HepG2 (cell line): ENCODE data around the gene FECH. TPM values are rescaled to one million over a fixed set of nuclear protein-coding genes. Genes with fewer than 3 reads are reported as not detected.

Source experiments
- CCDC6 ChIP-seq: sonication (generic); formaldehyde crosslinking; IDR thresholded peaks from 2 replicates; pipeline ENCODE4 v1.8.1; 2022; ENCODE audit warnings: mild to moderate bottlenecking, missing genetic modification reagents, moderate library complexity
- CENPX ChIP-seq: sonication (generic); formaldehyde crosslinking; IDR thresholded peaks from 2 replicates; pipeline ENCODE4 v1.9.0; 2021; ENCODE audit warnings: mild to moderate bottlenecking, missing genetic modification reagents, moderate library complexity
- ELF1 ChIP-seq: sonication (generic); formaldehyde crosslinking; IDR thresholded peaks from 2 replicates; pipeline ENCODE4 v1.4.0; 2020; ENCODE audit warnings: missing genetic modification reagents
- GPN1 ChIP-seq: sonication (generic); formaldehyde crosslinking; IDR thresholded peaks from 2 replicates; pipeline ENCODE4 v1.5.1; 2020; ENCODE audit warnings: missing genetic modification reagents, borderline replicate concordance
- GTF3A ChIP-seq: sonication (generic); formaldehyde crosslinking; conservative IDR thresholded peaks from 2 replicates; pipeline ENCODE4 v1.4.0; 2020; ENCODE audit warnings: mild to moderate bottlenecking, missing genetic modification reagents
- HNF4A ChIP-seq: sonication (generic); formaldehyde crosslinking; IDR thresholded peaks from 2 replicates; pipeline ENCODE4 v1.4.0; 2020; ENCODE audit warnings: missing genetic modification reagents
- HNF4G ChIP-seq, 2 experiments: sonication (generic) in 1 of 2; formaldehyde crosslinking in 1 of 2; IDR thresholded peaks; 2 replicates each; pipeline versions ENCODE4 v1.4.0 to v1.6.1; 2011 to 2020; ENCODE audit warnings: borderline replicate concordance in 2 of 2, low read depth in 2 of 2, mild to moderate bottlenecking in 2 of 2, low read length in 1 of 2, missing genetic modification reagents in 1 of 2, moderate library complexity in 1 of 2
- KDM1A ChIP-seq: IDR thresholded peaks from 2 replicates; pipeline ENCODE4 v1.6.1; 2016; ENCODE audit warnings: missing compliant biosample characterization
- KLF12 ChIP-seq: sonication (generic); formaldehyde crosslinking; IDR thresholded peaks from 2 replicates; pipeline ENCODE4 v1.4.0; 2020; ENCODE audit warnings: missing genetic modification reagents, borderline replicate concordance
- LCORL ChIP-seq, 2 experiments: fragments of 450-650 bp in 1 of 2; sonication (generic) in 1 of 2; formaldehyde crosslinking in 1 of 2; IDR thresholded peaks; 2 replicates each; pipeline versions ENCODE4 v1.5.0 to v1.6.1; 2017 to 2020; ENCODE audit warnings: antibody characterized with exemption in 1 of 2, missing genetic modification reagents in 1 of 2
- MAFK ChIP-seq, 2 experiments: IDR thresholded peaks in 1 of 2; conservative IDR thresholded peaks in 1 of 2; 2 replicates each; pipeline ENCODE4 v1.6.1; 2011; ENCODE audit warnings: improper control_type of control experiment in 2 of 2, low read length in 2 of 2
- NFRKB ChIP-seq: fragments of 450-650 bp; IDR thresholded peaks from 2 replicates; pipeline ENCODE4 v1.6.1; 2017
- PHF20 ChIP-seq: sonication (generic); formaldehyde crosslinking; IDR thresholded peaks from 2 replicates; pipeline ENCODE4 v1.5.0; 2020; ENCODE audit warnings: mild to moderate bottlenecking, missing genetic modification reagents
- POLR2AphosphoS5 ChIP-seq: IDR thresholded peaks from 2 replicates; pipeline ENCODE4 v1.6.1; 2012; ENCODE audit warnings: low read depth, low read length
- PPARG ChIP-seq: conservative IDR thresholded peaks from 2 replicates; pipeline ENCODE4 v1.6.1; 2016; ENCODE audit warnings: missing biosample characterization, missing genetic modification reagents
- SP5 ChIP-seq: IDR thresholded peaks from 2 replicates; pipeline ENCODE4 v1.6.1; 2016; ENCODE audit warnings: low read depth, borderline replicate concordance
- ZFP1 ChIP-seq: IDR thresholded peaks from 2 replicates; pipeline ENCODE4 v1.6.1; 2016
- ZSCAN29 ChIP-seq: sonication (generic); formaldehyde crosslinking; conservative IDR thresholded peaks from 2 replicates; pipeline ENCODE4 v1.4.0; 2020; ENCODE audit warnings: mild to moderate bottlenecking, missing genetic modification reagents
- polyA plus RNA-seq, 8 experiments: library from polyadenylated mRNA; depleted of rRNA in 3 of 8; stranded (reverse) in 7 of 8; unstranded in 1 of 8; fragments of >200 nt; fragmentation: Illumina TruSeq in 4 of 8; extraction: Trizol in 4 of 8; gene quantifications; 2 replicates each; pipeline versions ENCODE4 v1.2.1 to v1.2.3, GENCODE V29; 2011 to 2016; ENCODE audit warnings: low read depth in 4 of 8, missing spikeins in 1 of 8, mixed read lengths in 1 of 8; ENCODE audit not compliant: insufficient read depth in 1 of 8
- total RNA-seq, 5 experiments: library from RNA; depleted of rRNA; stranded (reverse); fragments of >200 nt; fragmentation: Illumina TruSeq; extraction: Trizol; gene quantifications; 2 replicates each; pipeline ENCODE4 v1.2.3, GENCODE V29; 2016; ENCODE audit warnings: low read depth in 1 of 5
- TF ChIP-seq, protein P1 (sequence below): sonication (generic); formaldehyde crosslinking; IDR thresholded peaks from 2 replicates; pipeline ENCODE4 v1.5.0; 2020; ENCODE audit warnings: missing genetic modification reagents
- TF ChIP-seq, protein P2 (sequence below): sonication (generic); formaldehyde crosslinking; IDR thresholded peaks from 2 replicates; pipeline ENCODE4 v1.5.0; 2020; ENCODE audit warnings: missing genetic modification reagents
- TF ChIP-seq, protein P3 (sequence below): sonication (generic); formaldehyde crosslinking; IDR thresholded peaks from 2 replicates; pipeline ENCODE4 v1.4.0; 2020; ENCODE audit warnings: missing genetic modification reagents; ENCODE audit errors: not compliant biosample characterization
- TF ChIP-seq, protein P4 (sequence below): sonication (generic); formaldehyde crosslinking; IDR thresholded peaks from 2 replicates; pipeline ENCODE4 v1.5.1; 2020; ENCODE audit warnings: mild to moderate bottlenecking, missing genetic modification reagents, borderline replicate concordance

Gene FECH
- total and polyA plus RNA-seq, 2 of the 13 experiments (the other 11 are each of a cell fraction or from before 2014, with no cell fraction given), result 14.7 to 21.9 TPM

DNA sequence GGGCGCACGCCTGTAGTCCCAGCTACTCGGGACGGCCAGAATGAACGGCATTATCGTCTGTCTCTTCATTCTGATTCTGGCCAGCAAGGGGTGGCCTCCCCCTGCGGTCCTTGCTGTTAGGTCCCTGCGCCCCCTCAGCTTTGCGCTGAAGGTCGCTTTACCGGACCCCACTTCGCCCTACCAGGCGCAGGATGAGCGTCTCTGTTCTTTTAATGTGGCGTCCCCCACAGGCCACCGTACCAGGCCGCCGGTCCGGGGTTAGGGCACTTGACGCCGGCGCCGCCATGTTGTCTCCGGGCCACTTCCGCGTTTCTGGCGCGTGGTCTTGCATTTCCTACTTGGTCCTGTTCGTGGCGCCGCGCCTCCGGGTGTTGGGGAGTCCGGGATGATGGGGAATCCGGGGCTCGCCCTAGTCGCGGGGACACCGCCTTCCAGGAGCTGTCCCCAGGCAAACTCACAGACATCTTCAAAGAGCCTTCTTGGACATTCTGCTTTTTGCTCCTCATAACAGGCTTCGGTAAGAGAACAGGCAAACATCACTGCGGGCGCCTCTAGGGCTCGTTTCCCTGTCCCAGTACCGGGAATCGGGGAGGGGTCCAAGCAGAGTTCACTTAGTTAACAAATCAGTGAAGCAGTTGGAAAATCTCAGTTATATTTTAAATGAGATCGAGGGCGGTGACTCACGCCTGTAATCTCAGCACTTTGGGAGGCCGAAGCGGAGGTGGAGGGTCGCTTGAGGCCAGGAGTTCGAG lies 43.7 kb upstream of the FECH start (continued):
- TF ChIP-seq GTF3A (CRISPR knock-in tag) (no peak), MAFK (conservative IDR thresholded peaks at IDR 0.05 in 1 of 2, IDR thresholded peaks at IDR 0.05 in 1 of 2; ENCODE audit: low read length in 2 of 2) (no peak), PHF20 (CRISPR knock-in tag) (peak; percentile 91), SP5 (no peak), NFRKB (no peak), CENPX (no peak), PPARG (CRISPR knock-in tag) (peak; percentile 52; the same call in 1 of the 2 replicates), HNF4G (IDR thresholded peaks at IDR 0.05; ENCODE audit: borderline replicate concordance, low read depth, low read length) (no peak), HNF4G (CRISPR knock-in tag; IDR thresholded peaks at IDR 0.05; ENCODE audit: borderline replicate concordance, low read depth) (no peak), ZFP1 (CRISPR knock-in tag) (peak; percentile 69; the same call in 1 of the 2 replicates), KLF12 (CRISPR knock-in tag) (no peak; the same call in 1 of the 2 replicates), ELF1 (peak; percentile 100), KDM1A (CRISPR knock-in tag) (no peak), LCORL (IDR thresholded peaks at IDR 0.05) (no peak), LCORL (CRISPR knock-in tag; IDR thresholded peaks at IDR 0.05) (peak; percentile 81), POLR2AphosphoS5 (peak; percentile 41; the same call in 1 of the 2 replicates), CCDC6 (CRISPR knock-in tag) (0 out of 2 replicates have a peak, but pooled peaks have one; percentile 49), GPN1 (CRISPR knock-in tag) (no peak), ZSCAN29 (CRISPR knock-in tag) (peak; percentile 64; the same call in 1 of the 2 replicates), HNF4A (peak; percentile 30)
- TF ChIP-seq, protein P1, sequence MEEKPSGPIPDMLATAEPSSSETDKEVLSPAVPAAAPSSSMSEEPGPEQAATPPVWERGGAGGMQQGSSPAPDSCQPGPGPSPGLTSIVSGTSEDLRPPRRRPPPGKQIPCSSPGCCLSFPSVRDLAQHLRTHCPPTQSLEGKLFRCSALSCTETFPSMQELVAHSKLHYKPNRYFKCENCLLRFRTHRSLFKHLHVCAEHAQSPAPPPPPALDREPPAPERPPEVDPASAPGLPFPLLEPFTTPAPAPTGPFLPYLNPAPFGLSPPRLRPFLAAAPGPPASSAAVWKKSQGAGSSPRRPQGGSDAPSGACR (CRISPR knock-in tag), result peak; percentile 74; the same call in 1 of the 2 replicates
- TF ChIP-seq, protein P2, sequence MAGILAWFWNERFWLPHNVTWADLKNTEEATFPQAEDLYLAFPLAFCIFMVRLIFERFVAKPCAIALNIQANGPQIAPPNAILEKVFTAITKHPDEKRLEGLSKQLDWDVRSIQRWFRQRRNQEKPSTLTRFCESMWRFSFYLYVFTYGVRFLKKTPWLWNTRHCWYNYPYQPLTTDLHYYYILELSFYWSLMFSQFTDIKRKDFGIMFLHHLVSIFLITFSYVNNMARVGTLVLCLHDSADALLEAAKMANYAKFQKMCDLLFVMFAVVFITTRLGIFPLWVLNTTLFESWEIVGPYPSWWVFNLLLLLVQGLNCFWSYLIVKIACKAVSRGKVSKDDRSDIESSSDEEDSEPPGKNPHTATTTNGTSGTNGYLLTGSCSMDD (CRISPR knock-in tag), result no peak
- TF ChIP-seq, protein P3, sequence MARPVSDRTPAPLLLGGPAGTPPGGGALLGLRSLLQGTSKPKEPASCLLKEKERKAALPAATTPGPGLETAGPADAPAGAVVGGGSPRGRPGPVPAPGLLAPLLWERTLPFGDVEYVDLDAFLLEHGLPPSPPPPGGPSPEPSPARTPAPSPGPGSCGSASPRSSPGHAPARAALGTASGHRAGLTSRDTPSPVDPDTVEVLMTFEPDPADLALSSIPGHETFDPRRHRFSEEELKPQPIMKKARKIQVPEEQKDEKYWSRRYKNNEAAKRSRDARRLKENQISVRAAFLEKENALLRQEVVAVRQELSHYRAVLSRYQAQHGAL, result no peak
- TF ChIP-seq, protein P4, sequence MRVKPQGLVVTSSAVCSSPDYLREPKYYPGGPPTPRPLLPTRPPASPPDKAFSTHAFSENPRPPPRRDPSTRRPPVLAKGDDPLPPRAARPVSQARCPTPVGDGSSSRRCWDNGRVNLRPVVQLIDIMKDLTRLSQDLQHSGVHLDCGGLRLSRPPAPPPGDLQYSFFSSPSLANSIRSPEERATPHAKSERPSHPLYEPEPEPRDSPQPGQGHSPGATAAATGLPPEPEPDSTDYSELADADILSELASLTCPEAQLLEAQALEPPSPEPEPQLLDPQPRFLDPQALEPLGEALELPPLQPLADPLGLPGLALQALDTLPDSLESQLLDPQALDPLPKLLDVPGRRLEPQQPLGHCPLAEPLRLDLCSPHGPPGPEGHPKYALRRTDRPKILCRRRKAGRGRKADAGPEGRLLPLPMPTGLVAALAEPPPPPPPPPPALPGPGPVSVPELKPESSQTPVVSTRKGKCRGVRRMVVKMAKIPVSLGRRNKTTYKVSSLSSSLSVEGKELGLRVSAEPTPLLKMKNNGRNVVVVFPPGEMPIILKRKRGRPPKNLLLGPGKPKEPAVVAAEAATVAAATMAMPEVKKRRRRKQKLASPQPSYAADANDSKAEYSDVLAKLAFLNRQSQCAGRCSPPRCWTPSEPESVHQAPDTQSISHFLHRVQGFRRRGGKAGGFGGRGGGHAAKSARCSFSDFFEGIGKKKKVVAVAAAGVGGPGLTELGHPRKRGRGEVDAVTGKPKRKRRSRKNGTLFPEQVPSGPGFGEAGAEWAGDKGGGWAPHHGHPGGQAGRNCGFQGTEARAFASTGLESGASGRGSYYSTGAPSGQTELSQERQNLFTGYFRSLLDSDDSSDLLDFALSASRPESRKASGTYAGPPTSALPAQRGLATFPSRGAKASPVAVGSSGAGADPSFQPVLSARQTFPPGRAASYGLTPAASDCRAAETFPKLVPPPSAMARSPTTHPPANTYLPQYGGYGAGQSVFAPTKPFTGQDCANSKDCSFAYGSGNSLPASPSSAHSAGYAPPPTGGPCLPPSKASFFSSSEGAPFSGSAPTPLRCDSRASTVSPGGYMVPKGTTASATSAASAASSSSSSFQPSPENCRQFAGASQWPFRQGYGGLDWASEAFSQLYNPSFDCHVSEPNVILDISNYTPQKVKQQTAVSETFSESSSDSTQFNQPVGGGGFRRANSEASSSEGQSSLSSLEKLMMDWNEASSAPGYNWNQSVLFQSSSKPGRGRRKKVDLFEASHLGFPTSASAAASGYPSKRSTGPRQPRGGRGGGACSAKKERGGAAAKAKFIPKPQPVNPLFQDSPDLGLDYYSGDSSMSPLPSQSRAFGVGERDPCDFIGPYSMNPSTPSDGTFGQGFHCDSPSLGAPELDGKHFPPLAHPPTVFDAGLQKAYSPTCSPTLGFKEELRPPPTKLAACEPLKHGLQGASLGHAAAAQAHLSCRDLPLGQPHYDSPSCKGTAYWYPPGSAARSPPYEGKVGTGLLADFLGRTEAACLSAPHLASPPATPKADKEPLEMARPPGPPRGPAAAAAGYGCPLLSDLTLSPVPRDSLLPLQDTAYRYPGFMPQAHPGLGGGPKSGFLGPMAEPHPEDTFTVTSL, result 0 out of 2 replicates have a peak, but pooled peaks have one; percentile 35
